KBM-7 (cell line): ENCODE data around the gene SRRD.
"Not testable (repeated sequence)": the region's sequence is repeated elsewhere in the genome, so short reads cannot be mapped to it uniquely, and the experiment has no call there.

ENCODE experiments used
- DNase-seq: peaks from one replicate; pipeline ENCODE4 v3.0.0-alpha.2; 2015
- in situ Hi-C: fragments of 300-500 bp; cut with MboI; formaldehyde crosslinking; loops from 2 replicates; pipeline ENCODE4 v1.14.3; 2020; ENCODE audit warnings: low sequenced_read_pairs, low pct_unique_long_range_greater_than_20kb, mixed read lengths

SRRD gene

GRCh38 chr22:26508148-26508547 lies 24.5 kb downstream of the SRRD start:
- in situ Hi-C loops, result no loop called here
- DNase-seq, result no peak

GRCh38 chr22:26512149-26512793 lies 28.6 kb downstream of the SRRD start, which contains the start of gene TFIP11:
Gene TFIP11 (minus strand): TSS chr22:26512473. CDS start chr22:26510272, 2,201 bp downstream.
- in situ Hi-C loops, result no loop called here
- DNase-seq, result peak; percentile 91

- in situ Hi-C loops, result no loop called here
- no peak for DNase-seq
These were observed 30.2 kb downstream of the SRRD start for GRCh38 chr22:26513838-26514237.

- in situ Hi-C loops, result no loop called here
- no peak for DNase-seq
These were observed 30.9 kb downstream of the SRRD start for GRCh38 chr22:26514419-26515161.

GRCh38 chr22:26515931-26516330 lies 32.3 kb downstream of the SRRD start:
- in situ Hi-C loops, result no loop called here
- DNase-seq, result no peak

GRCh38 chr22:26516503-26516902 lies 32.8 kb downstream of the SRRD start:
- no peak for DNase-seq
- in situ Hi-C loops, result no loop called here

GRCh38 chr22:26517429-26517828 lies 33.8 kb downstream of the SRRD start:
- no peak for DNase-seq
- in situ Hi-C loops, result no loop called here

GRCh38 chr22:26522012-26522411 lies 38.3 kb downstream of the SRRD start:
- in situ Hi-C loops, result no loop called here
- DNase-seq, result no peak

- DNase-seq, result no peak
- in situ Hi-C loops, result no loop called here
These were observed 38.9 kb downstream of the SRRD start for GRCh38 chr22:26522592-26522991.

GRCh38 chr22:26524870-26525269 lies 41.2 kb downstream of the SRRD start:
- no peak for DNase-seq

GRCh38 chr22:26525946-26526564 lies 42.4 kb downstream of the SRRD start:
- in situ Hi-C loops, result no loop called here

More at GRCh38 chr22:26524870-26525269, 41.2 kb downstream of the SRRD start:
- in situ Hi-C loops, result no loop called here

GRCh38 chr22:26527167-26527566 lies 43.5 kb downstream of the SRRD start:
- in situ Hi-C loops, result no loop called here
- DNase-seq, result no peak

More at GRCh38 chr22:26525946-26526564, 42.4 kb downstream of the SRRD start:
- no peak for DNase-seq

- in situ Hi-C loops, result no loop called here
- DNase-seq, result no peak
These were observed 44.1 kb downstream of the SRRD start for GRCh38 chr22:26527574-26528465.

- in situ Hi-C loops, DNase-seq: not testable (repeated sequence)
These were observed 44.8 kb downstream of the SRRD start for GRCh38 chr22:26528518-26528917.

- in situ Hi-C loops, result no loop called here
- DNase-seq, result no peak
These were observed 45.7 kb downstream of the SRRD start for GRCh38 chr22:26529345-26529744.

GRCh38 chr22:26534171-26534855 lies 50.6 kb downstream of the SRRD start:
- in situ Hi-C loops, result no loop called here
- DNase-seq, result no peak

GRCh38 chr22:26534874-26535602 lies 51.4 kb downstream of the SRRD start:
- DNase-seq, result peak; percentile 30
- in situ Hi-C loops, result no loop called here

GRCh38 chr22:26535603-26535908 lies 51.9 kb downstream of the SRRD start:
- no peak for DNase-seq
- in situ Hi-C loops, result no loop called here
